CD4-positive, alpha-beta T cell treated with Interleukin-4 for 4 hours (primary cell): Measurements from ENCODE around the gene C19orf73.
"Not testable (repeated sequence)": the region's sequence is repeated elsewhere in the genome, so short reads cannot be mapped to it uniquely, and the experiment has no call there.

Experiments used
- DNase-seq: peaks from one replicate; pipeline ENCODE4 v3.0.0-alpha.2; 2020

The C19orf73 gene

GRCh38 chr19:49148784-49149651 lies 30.1 kb upstream of the C19orf73 start:
- peak; percentile 55 for DNase-seq

- no peak for DNase-seq
Measured at GRCh38 chr19:49148044-49148682, 29.2 kb upstream of the C19orf73 start.

GRCh38 chr19:49146408-49146770 lies 27.4 kb upstream of the C19orf73 start:
- not testable (repeated sequence) for DNase-seq

- DNase-seq, result peak; percentile 59
Measured at GRCh38 chr19:49145573-49146407, 26.8 kb upstream of the C19orf73 start.

- DNase-seq, result peak; percentile 45
Measured at GRCh38 chr19:49142866-49143335, 24.0 kb upstream of the C19orf73 start.

- no peak for DNase-seq
Measured at GRCh38 chr19:49141352-49141751, 22.4 kb upstream of the C19orf73 start.

- no peak for DNase-seq
Measured at GRCh38 chr19:49140951-49141350, 22.0 kb upstream of the C19orf73 start.

- DNase-seq, result no peak
Measured at GRCh38 chr19:49136771-49137171, 17.8 kb upstream of the C19orf73 start.

GRCh38 chr19:49135686-49136085 lies 16.7 kb upstream of the C19orf73 start:
- DNase-seq, result no peak

GRCh38 chr19:49133621-49134454 lies 14.9 kb upstream of the C19orf73 start:
- no peak for DNase-seq

- DNase-seq, result no peak
Measured at GRCh38 chr19:49132974-49133609, 14.1 kb upstream of the C19orf73 start.

- no peak for DNase-seq
Measured at GRCh38 chr19:49130325-49130724, 11.4 kb upstream of the C19orf73 start.

- no peak for DNase-seq
Measured at GRCh38 chr19:49129238-49129583, 10.3 kb upstream of the C19orf73 start.

GRCh38 chr19:49128545-49129237 lies 9.7 kb upstream of the C19orf73 start:
- no peak for DNase-seq

GRCh38 chr19:49127674-49128544 lies 9.0 kb upstream of the C19orf73 start:
- DNase-seq, result peak; percentile 92

GRCh38 chr19:49127225-49127624 lies 8.3 kb upstream of the C19orf73 start:
- DNase-seq, result not testable (repeated sequence)

GRCh38 chr19:49126575-49126974 lies 7.6 kb upstream of the C19orf73 start:
- DNase-seq, result no peak

GRCh38 chr19:49125025-49125731 lies 6.2 kb upstream of the C19orf73 start:
- DNase-seq, result no peak

GRCh38 chr19:49123285-49123684 lies 4.3 kb upstream of the C19orf73 start:
- DNase-seq, result not testable (repeated sequence)

GRCh38 chr19:49121841-49122240 lies 2.9 kb upstream of the C19orf73 start:
- DNase-seq, result not testable (repeated sequence)
